ENCODE results near the gene SERAC1.

DNA sequence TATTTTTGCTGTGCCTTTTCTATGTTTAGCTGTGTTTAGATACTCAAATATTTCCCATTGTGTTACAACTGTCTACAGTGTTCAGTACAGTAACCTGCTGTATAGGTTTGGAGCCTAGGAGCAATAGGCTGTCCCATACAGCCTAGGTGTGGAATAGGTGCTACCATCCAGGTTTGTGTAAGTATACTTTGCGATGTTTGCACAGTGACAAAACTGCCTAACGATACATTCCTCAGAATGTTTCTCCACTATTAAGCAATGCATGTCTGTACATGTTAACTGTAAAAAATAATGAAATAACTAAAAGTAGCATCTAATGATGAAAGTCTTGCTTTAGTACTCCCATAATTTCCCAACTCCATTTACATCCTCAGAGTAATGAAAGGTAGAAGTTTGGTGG is 46.0 kb downstream of the SERAC1 start:
- TF ChIP-seq POLR2AphosphoS5 (IDR thresholded peaks at IDR 0.05; ENCODE audit: low read depth, low read length), result no peak
- TF ChIP-seq, protein P1, sequence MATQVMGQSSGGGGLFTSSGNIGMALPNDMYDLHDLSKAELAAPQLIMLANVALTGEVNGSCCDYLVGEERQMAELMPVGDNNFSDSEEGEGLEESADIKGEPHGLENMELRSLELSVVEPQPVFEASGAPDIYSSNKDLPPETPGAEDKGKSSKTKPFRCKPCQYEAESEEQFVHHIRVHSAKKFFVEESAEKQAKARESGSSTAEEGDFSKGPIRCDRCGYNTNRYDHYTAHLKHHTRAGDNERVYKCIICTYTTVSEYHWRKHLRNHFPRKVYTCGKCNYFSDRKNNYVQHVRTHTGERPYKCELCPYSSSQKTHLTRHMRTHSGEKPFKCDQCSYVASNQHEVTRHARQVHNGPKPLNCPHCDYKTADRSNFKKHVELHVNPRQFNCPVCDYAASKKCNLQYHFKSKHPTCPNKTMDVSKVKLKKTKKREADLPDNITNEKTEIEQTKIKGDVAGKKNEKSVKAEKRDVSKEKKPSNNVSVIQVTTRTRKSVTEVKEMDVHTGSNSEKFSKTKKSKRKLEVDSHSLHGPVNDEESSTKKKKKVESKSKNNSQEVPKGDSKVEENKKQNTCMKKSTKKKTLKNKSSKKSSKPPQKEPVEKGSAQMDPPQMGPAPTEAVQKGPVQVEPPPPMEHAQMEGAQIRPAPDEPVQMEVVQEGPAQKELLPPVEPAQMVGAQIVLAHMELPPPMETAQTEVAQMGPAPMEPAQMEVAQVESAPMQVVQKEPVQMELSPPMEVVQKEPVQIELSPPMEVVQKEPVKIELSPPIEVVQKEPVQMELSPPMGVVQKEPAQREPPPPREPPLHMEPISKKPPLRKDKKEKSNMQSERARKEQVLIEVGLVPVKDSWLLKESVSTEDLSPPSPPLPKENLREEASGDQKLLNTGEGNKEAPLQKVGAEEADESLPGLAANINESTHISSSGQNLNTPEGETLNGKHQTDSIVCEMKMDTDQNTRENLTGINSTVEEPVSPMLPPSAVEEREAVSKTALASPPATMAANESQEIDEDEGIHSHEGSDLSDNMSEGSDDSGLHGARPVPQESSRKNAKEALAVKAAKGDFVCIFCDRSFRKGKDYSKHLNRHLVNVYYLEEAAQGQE (IDR thresholded peaks at IDR 0.05; ENCODE audit: insufficient read depth in 1 of 2, low read depth in 2 of 2, low read length in 2 of 2), result no peak
- no peak for TF ChIP-seq TAF1 (IDR thresholded peaks at IDR 0.05; ENCODE audit: borderline replicate concordance, insufficient read depth, low read length)
- no peak for TF ChIP-seq FOXP2 (optimal IDR thresholded peaks at IDR 0.05; ENCODE audit: borderline replicate concordance, extremely low read depth, extremely low read length, insufficient read depth)

Measured in PFSK-1 (cell line).